GM18909 (cell line): Measurements from ENCODE around the gene PCBP3.
"Not testable (repeated sequence)": the region's sequence is repeated elsewhere in the genome, so short reads cannot be mapped to it uniquely, and the experiment has no call there.

Source experiments
- ATAC-seq: cut with Tn5 transposase; IDR thresholded peaks from one replicate; pipeline ENCODE4 v1.9.1; 2021; ENCODE audit warnings: mild to moderate bottlenecking; ENCODE audit not compliant: unreplicated experiment, poor library complexity

Gene PCBP3

GRCh38 chr21:45852386-45852785 lies 208.9 kb downstream of the PCBP3 start:
- not testable (repeated sequence) for ATAC-seq

GRCh38 chr21:45852886-45853400 lies 209.4 kb downstream of the PCBP3 start:
- no peak for ATAC-seq

- no peak for ATAC-seq
Observed at GRCh38 chr21:45853703-45854342, 210.3 kb downstream of the PCBP3 start.

GRCh38 chr21:45854690-45855247 lies 211.2 kb downstream of the PCBP3 start:
- ATAC-seq: no peak

GRCh38 chr21:45855248-45855811 lies 211.8 kb downstream of the PCBP3 start:
- no peak for ATAC-seq

GRCh38 chr21:45856442-45856841 lies 212.9 kb downstream of the PCBP3 start:
- no peak for ATAC-seq

- ATAC-seq: no peak
Observed at GRCh38 chr21:45856906-45857305, 213.4 kb downstream of the PCBP3 start.

GRCh38 chr21:45857761-45858160 lies 214.2 kb downstream of the PCBP3 start:
- no peak for ATAC-seq

GRCh38 chr21:45858180-45858579 lies 214.7 kb downstream of the PCBP3 start:
- no peak for ATAC-seq

- ATAC-seq: no peak
Observed at GRCh38 chr21:45859041-45859761, 215.7 kb downstream of the PCBP3 start.

- ATAC-seq: no peak
Observed at GRCh38 chr21:45859762-45860357, 216.3 kb downstream of the PCBP3 start.

- no peak for ATAC-seq
Observed at GRCh38 chr21:45860493-45861155, 217.1 kb downstream of the PCBP3 start.

- ATAC-seq: no peak
Observed at GRCh38 chr21:45861156-45861870, 217.8 kb downstream of the PCBP3 start.

GRCh38 chr21:45862543-45863207 lies 219.2 kb downstream of the PCBP3 start:
- ATAC-seq: no peak

GRCh38 chr21:45863267-45863666 lies 219.7 kb downstream of the PCBP3 start:
- ATAC-seq: no peak

GRCh38 chr21:45863751-45864150 lies 220.2 kb downstream of the PCBP3 start:
- no peak for ATAC-seq

GRCh38 chr21:45864436-45864835 lies 220.9 kb downstream of the PCBP3 start:
- ATAC-seq: no peak

- ATAC-seq: no peak
Observed at GRCh38 chr21:45865106-45865835, 221.7 kb downstream of the PCBP3 start.
